ENCODE data around the gene TGM2.

Gene TGM2

GRCh38 chr20:38199501-38200390 is 34.7 kb upstream of the TGM2 start:
- no peak for DNase-seq

- peak; percentile 16 for DNase-seq
Measured at GRCh38 chr20:38198238-38198861, 33.3 kb upstream of the TGM2 start.

- DNase-seq: no peak
Measured at GRCh38 chr20:38197619-38198018, 32.5 kb upstream of the TGM2 start.

- DNase-seq: no peak
Measured at GRCh38 chr20:38197217-38197616, 32.1 kb upstream of the TGM2 start.

- no peak for DNase-seq
Measured at GRCh38 chr20:38196592-38196991, 31.5 kb upstream of the TGM2 start.

- DNase-seq: no peak
Measured at GRCh38 chr20:38196076-38196475, 31.0 kb upstream of the TGM2 start.

- DNase-seq: no peak
Measured at GRCh38 chr20:38195521-38195920, 30.5 kb upstream of the TGM2 start.

- no peak for DNase-seq
Measured at GRCh38 chr20:38194971-38195504, 30.0 kb upstream of the TGM2 start.

GRCh38 chr20:38193586-38194105 is 28.6 kb upstream of the TGM2 start:
- DNase-seq: no peak

GRCh38 chr20:38192323-38192885 is 27.3 kb upstream of the TGM2 start:
- DNase-seq: no peak

GRCh38 chr20:38191654-38192053 is 26.6 kb upstream of the TGM2 start:
- no peak for DNase-seq

- no peak for DNase-seq
Measured at GRCh38 chr20:38190936-38191371, 25.9 kb upstream of the TGM2 start.

- no peak for DNase-seq
Measured at GRCh38 chr20:38190166-38190565, 25.1 kb upstream of the TGM2 start.

- DNase-seq: no peak
Measured at GRCh38 chr20:38187517-38187916, 22.4 kb upstream of the TGM2 start.

GRCh38 chr20:38186788-38187221 is 21.7 kb upstream of the TGM2 start:
- no peak for DNase-seq

- DNase-seq: no peak
Measured at GRCh38 chr20:38184101-38184500, 19.0 kb upstream of the TGM2 start.

- no peak for DNase-seq
Measured at GRCh38 chr20:38181971-38182370, 16.9 kb upstream of the TGM2 start.

- DNase-seq: no peak
Measured at GRCh38 chr20:38181207-38181801, 16.2 kb upstream of the TGM2 start.

- no peak for DNase-seq
Measured at GRCh38 chr20:38180781-38181180, 15.7 kb upstream of the TGM2 start.

GRCh38 chr20:38179846-38180245 is 14.8 kb upstream of the TGM2 start:
- DNase-seq: no peak

GRCh38 chr20:38178581-38178980 is 13.5 kb upstream of the TGM2 start:
- DNase-seq: no peak

GRCh38 chr20:38178065-38178491 is 13.0 kb upstream of the TGM2 start:
- no peak for DNase-seq

GRCh38 chr20:38177201-38177600 is 12.1 kb upstream of the TGM2 start:
- no peak for DNase-seq
